B cell (primary cell): ENCODE data around the gene QRICH1. TPM values are rescaled to one million over a fixed set of nuclear protein-coding genes. Genes with fewer than 3 reads are reported as not detected.

ENCODE experiments used
- ATAC-seq: fragments of 200-7000 bp; cut with Tn5 transposase; one replicate; pipeline ENCODE4 v1.10.0; 2021; ENCODE audit warnings: low read depth, mild to moderate bottlenecking, moderate number of reproducible peaks, moderate library complexity
- CTCF ChIA-PET: fragments of 350-600 bp; sonication (Branson Sonifier 250); formaldehyde crosslinking; loops from one replicate; lab custom pipeline; 2021; ENCODE audit warnings: antibody characterized with exemption, inconsistent platforms; lab: Charles Lee
- POLR2A ChIA-PET: fragments of 350-600 bp; sonication (Branson Sonifier 250); formaldehyde crosslinking; loops from one replicate; lab custom pipeline; 2021; ENCODE audit warnings: antibody characterized with exemption; lab: Charles Lee
- DNase-seq: peaks from one replicate; pipeline ENCODE4 v3.0.0; 2013
- H2AFZ ChIP-seq: 2 replicates; pipeline ENCODE4 v1.6.1; 2012; ENCODE audit warnings: mild to moderate bottlenecking, low read depth, low read length; ENCODE audit not compliant: insufficient read depth, poor library complexity, severe bottlenecking
- H3K27ac ChIP-seq, 2 donors: 1 replicate in 1 of 2; 2 replicates in 1 of 2; pipeline ENCODE4 v1.5.1; 2012 to 2013; ENCODE audit warnings: low read length in 2 of 2, mild to moderate bottlenecking in 2 of 2, moderate library complexity in 1 of 2
- H3K27me3 ChIP-seq, 4 experiments: fragments of 200-600 bp in 1 of 4; sonication (generic) in 1 of 4; replicated peaks in 1 of 4; 1 replicate in 2 of 4; 2 replicates in 2 of 4; pipeline versions ENCODE4 v1.6.1 to v1.7.0; 2013 to 2016; ENCODE audit warnings: low read length in 3 of 4, mild to moderate bottlenecking in 2 of 4, mixed read lengths in 1 of 4, moderate library complexity in 1 of 4; ENCODE audit not compliant: insufficient read depth in 4 of 4, control insufficient read depth in 3 of 4; ENCODE audit errors: control extremely low read depth in 1 of 4
- H3K36me3 ChIP-seq, 2 experiments: replicated peaks in 1 of 2; 1 replicate in 1 of 2; 2 replicates in 1 of 2; pipeline versions ENCODE4 v1.6.1 to v1.7.1; 2013; ENCODE audit warnings: low read length in 1 of 2; ENCODE audit not compliant: insufficient read depth in 2 of 2, control insufficient read depth in 1 of 2; ENCODE audit errors: control extremely low read depth in 1 of 2, extremely low read depth in 1 of 2
- H3K4me1 ChIP-seq, 2 donors: fragments of 200-600 bp in 1 of 2; sonication (generic) in 1 of 2; 1 replicate in 1 of 2; 2 replicates in 1 of 2; pipeline versions ENCODE4 v1.5.1 to v1.6.1; 2013 to 2017; ENCODE audit warnings: low read length in 2 of 2; ENCODE audit not compliant: control insufficient read depth in 2 of 2, insufficient read depth in 2 of 2
- H3K4me2 ChIP-seq: replicated peaks from 2 replicates; pipeline ENCODE3; 2012; ENCODE audit warnings: mild to moderate bottlenecking, low read depth, low read length; ENCODE audit not compliant: poor library complexity, severe bottlenecking
- H3K4me3 ChIP-seq, 5 experiments: fragments of 200-600 bp in 1 of 5; sonication (generic) in 1 of 5; 1 replicate in 3 of 5; 2 replicates in 2 of 5; pipeline versions ENCODE4 v1.5.1 to v1.7.0; 2011 to 2016; ENCODE audit warnings: low read length in 4 of 5, mild to moderate bottlenecking in 4 of 5, low read depth in 2 of 5, control low read depth in 1 of 5, moderate library complexity in 1 of 5; ENCODE audit not compliant: insufficient read depth in 1 of 5; ENCODE audit errors: control extremely low read depth in 1 of 5, extremely low read depth in 1 of 5
- H3K79me2 ChIP-seq: fragments of 200-600 bp; sonication (generic); one replicate; pipeline ENCODE4 v1.6.0; 2016; ENCODE audit warnings: low read length; ENCODE audit not compliant: control insufficient read depth, insufficient read depth
- H3K9ac ChIP-seq: fragments of 200-600 bp; sonication (generic); 2 replicates; pipeline ENCODE4 v1.6.1; 2017; ENCODE audit warnings: mild to moderate bottlenecking, low read length, moderate library complexity
- H3K9me3 ChIP-seq, 3 donors: one replicate each; pipeline versions ENCODE4 v1.6.1 to v1.7.1; 2013; ENCODE audit warnings: low read length in 2 of 3; ENCODE audit not compliant: control insufficient read depth in 2 of 3, insufficient read depth in 1 of 3; ENCODE audit errors: control extremely low read depth in 1 of 3
- H4K20me1 ChIP-seq: 2 replicates; pipeline ENCODE4 v1.6.0; 2012; ENCODE audit warnings: mild to moderate bottlenecking, low read length; ENCODE audit not compliant: insufficient read depth, control insufficient read depth, poor library complexity, severe bottlenecking
- H3K27ac Mint-ChIP-seq: one replicate; pipeline ENCODE4 v1.8.0; 2021; ENCODE audit warnings: mixed read lengths
- H3K27me3 Mint-ChIP-seq: one replicate; pipeline ENCODE4 v1.8.0; 2021; ENCODE audit warnings: mixed read lengths
- H3K4me1 Mint-ChIP-seq: one replicate; pipeline ENCODE4 v1.8.0; 2021; ENCODE audit warnings: mixed read lengths
- H3K4me3 Mint-ChIP-seq: one replicate; pipeline ENCODE4 v1.8.0; 2021; ENCODE audit warnings: mixed read lengths
- H3K9me3 Mint-ChIP-seq: one replicate; pipeline ENCODE4 v1.8.0; 2022; ENCODE audit warnings: mixed read lengths; ENCODE audit not compliant: insufficient read depth
- CTCF ChIP-seq: fragments of 200-600 bp; IDR thresholded peaks from one replicate; pipeline ENCODE4 v1.8.0; 2022; ENCODE audit warnings: antibody characterized with exemption, mild to moderate bottlenecking
- EZH2 ChIP-seq: IDR thresholded peaks from 2 replicates; pipeline ENCODE4 v1.6.1; 2012; ENCODE audit warnings: borderline replicate concordance, low read depth, mild to moderate bottlenecking, moderate library complexity, low read length; ENCODE audit not compliant: insufficient read depth, poor library complexity, severe bottlenecking
- WGBS: methylation state at CpG from one replicate; pipeline ENCODE4 v1.1.5; 2013; ENCODE audit warnings: missing lambda C conversion rate; ENCODE audit not compliant: insufficient coverage; 5-methylcytosine and 5-hydroxymethylcytosine counted together
- intact Hi-C: fragments of 100-400 bp; cut with micrococcal nuclease; formaldehyde crosslinking; loops from one replicate; pipeline ENCODE4 v1.10.0; 2022
- polyA plus RNA-seq: library from polyadenylated mRNA; depleted of rRNA; stranded (reverse); fragments of >200 nt; gene quantifications from 2 replicates; pipeline ENCODE4 v1.2.3, GENCODE V29; 2012
- total RNA-seq, 2 donors: library from RNA; stranded (reverse); fragments of 120-200 nt in 1 of 2; gene quantifications; 1 replicate in 1 of 2; 2 replicates in 1 of 2; pipeline versions ENCODE4 v1.2.3 to v1.2.4, GENCODE V29; 2013 to 2022

QRICH1 gene
- total and polyA plus RNA-seq, 2 donors (not counting 1 experiment from before 2014, with no cell fraction given): 179 to 187 TPM

- WGBS: 95% methylated on average over 8 of the region's 8 CpGs
- CTCF ChIA-PET: no interaction called here
- Mint-ChIP-seq H3K4me1 (no peaks in the 10 kb centered on the region), H3K9me3 (no peaks in the 10 kb centered on the region), H3K4me3 (no peak overlapping the region), H3K27ac (no peak overlapping the region), H3K27me3 (no peaks in the 10 kb centered on the region)
- no peak overlapping the region for H3K9ac ChIP-seq
- no peaks in the 10 kb centered on the region for H3K27me3 ChIP-seq
- peaks cover 0 to 8% of the 10 kb centered on the region in 2 experiments for H3K36me3 ChIP-seq
- H3K9me3 ChIP-seq: no peaks in the 10 kb centered on the region
- ATAC-seq (no peak), DNase-seq (no peak)
- TF ChIP-seq CTCF: no peak
- no peak for TF ChIP-seq EZH2
- H3K4me2 ChIP-seq: no peak overlapping the region
- no peak overlapping the region for H3K27ac ChIP-seq
- no peak overlapping the region for H2AFZ ChIP-seq
- no peak overlapping the region for H3K4me3 ChIP-seq
- H4K20me1 ChIP-seq: no peaks in the 10 kb centered on the region
- intact Hi-C loops: no loop called here
- H3K79me2 ChIP-seq: no peaks in the 10 kb centered on the region
- no peaks in the 10 kb centered on the region for H3K4me1 ChIP-seq
- POLR2A ChIA-PET: no interaction called here
Observed at GRCh38 chr3:48999085-48999858, 94.6 kb downstream of the QRICH1 start.
